Measurements from ENCODE around the gene LYZL1. TPM values are rescaled to one million over a fixed set of nuclear protein-coding genes. Genes with fewer than 3 reads are reported as not detected.
"Not testable (repeated sequence)": the region's sequence is repeated elsewhere in the genome, so short reads cannot be mapped to it uniquely, and the experiment has no call there.

The LYZL1 gene
- total RNA-seq, 2 experiments from 2014 or later: not detected

- no peak overlapping the region for H3K4me3 Mint-ChIP-seq
- no peaks in the 10 kb centered on the region for H3K27me3 Mint-ChIP-seq
- no peak overlapping the region for H3K27ac Mint-ChIP-seq
- no peak for DNase-seq
- ChIA-PET POLR2A (no interaction called here), CTCF (interaction anchor here (0.9 kb wide), 1 partner anchor 18 kb away, joined by 3 read pairs; no protein-coding TSS in a partner anchor)
- no peak for ATAC-seq
- H3K4me1 Mint-ChIP-seq (ENCODE audit: low read depth): no peaks in the 10 kb centered on the region
- H3K9me3 Mint-ChIP-seq: no peaks in the 10 kb centered on the region
- no peaks in the 10 kb centered on the region for H3K36me3 Mint-ChIP-seq (ENCODE audit: low read depth)
- TF ChIP-seq, protein P1, sequence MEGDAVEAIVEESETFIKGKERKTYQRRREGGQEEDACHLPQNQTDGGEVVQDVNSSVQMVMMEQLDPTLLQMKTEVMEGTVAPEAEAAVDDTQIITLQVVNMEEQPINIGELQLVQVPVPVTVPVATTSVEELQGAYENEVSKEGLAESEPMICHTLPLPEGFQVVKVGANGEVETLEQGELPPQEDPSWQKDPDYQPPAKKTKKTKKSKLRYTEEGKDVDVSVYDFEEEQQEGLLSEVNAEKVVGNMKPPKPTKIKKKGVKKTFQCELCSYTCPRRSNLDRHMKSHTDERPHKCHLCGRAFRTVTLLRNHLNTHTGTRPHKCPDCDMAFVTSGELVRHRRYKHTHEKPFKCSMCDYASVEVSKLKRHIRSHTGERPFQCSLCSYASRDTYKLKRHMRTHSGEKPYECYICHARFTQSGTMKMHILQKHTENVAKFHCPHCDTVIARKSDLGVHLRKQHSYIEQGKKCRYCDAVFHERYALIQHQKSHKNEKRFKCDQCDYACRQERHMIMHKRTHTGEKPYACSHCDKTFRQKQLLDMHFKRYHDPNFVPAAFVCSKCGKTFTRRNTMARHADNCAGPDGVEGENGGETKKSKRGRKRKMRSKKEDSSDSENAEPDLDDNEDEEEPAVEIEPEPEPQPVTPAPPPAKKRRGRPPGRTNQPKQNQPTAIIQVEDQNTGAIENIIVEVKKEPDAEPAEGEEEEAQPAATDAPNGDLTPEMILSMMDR (IDR thresholded peaks at IDR 0.05): no peak
- intact Hi-C loops (cut with micrococcal nuclease): no loop called here
Measured at GRCh38 chr10:29358010-29358616, 69.2 kb downstream of the LYZL1 start.

DNA sequence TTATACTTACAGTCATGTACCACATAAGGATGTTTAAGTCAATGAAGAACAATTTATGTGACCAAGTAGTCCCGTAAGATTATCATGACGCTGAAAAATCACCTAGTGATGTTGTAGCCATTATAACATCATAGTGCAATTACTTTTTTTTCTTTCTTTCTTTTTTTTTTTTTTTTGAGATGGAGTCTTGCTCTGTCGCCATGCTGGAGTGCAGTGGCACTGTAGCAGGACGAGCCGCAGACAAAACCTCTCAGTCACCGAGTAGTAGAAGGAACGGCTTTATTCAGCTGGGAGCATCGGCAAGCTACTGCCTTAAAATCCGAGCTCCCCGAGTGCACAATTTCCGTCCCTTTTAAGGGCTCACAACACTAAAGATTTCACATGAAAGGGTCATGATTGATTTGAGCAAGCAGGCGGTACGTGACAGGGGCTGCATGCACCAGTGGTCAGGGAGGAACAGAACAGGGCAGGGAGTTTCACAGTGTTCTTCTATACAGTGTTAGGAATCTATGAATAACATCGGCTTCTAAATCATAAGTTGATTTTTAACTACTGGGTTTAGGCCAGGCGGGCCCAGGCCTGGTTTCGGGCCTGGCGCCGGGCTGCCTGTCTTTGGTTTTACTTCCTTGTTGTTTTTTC, 71.5 kb downstream of the LYZL1 start:
- ATAC-seq; H3K9me3 Mint-ChIP-seq; POLR2A ChIA-PET; H3K4me1 Mint-ChIP-seq (ENCODE audit: low read depth); H3K4me3 Mint-ChIP-seq; H3K27ac Mint-ChIP-seq; H3K27me3 Mint-ChIP-seq; DNase-seq; H3K36me3 Mint-ChIP-seq (ENCODE audit: low read depth); intact Hi-C loops (cut with micrococcal nuclease): not testable (repeated sequence)
- CTCF ChIA-PET: interaction anchor here (1.2 kb wide), 1 partner anchor 56 kb away, joined by 3 read pairs; no protein-coding TSS in a partner anchor

Data from activated CD8-positive, alpha-beta T cell treated with anti-CD3 and anti-CD28 coated beads for 36 hours (primary cell).